ENCODE measurements around the gene GPC6.

Gene GPC6

GRCh38 chr13:93881411-93881810 is 654.8 kb downstream of the GPC6 start:
- DNase-seq (ENCODE audit: low read depth): no peak
- no peak overlapping the region for H3K4me3 ChIP-seq (ENCODE audit: low read depth, low read length)
- TF ChIP-seq MYC (IDR thresholded peaks at IDR 0.05; ENCODE audit: low read depth, low read length): no peak
- no peak for TF ChIP-seq CTCF (IDR thresholded peaks at IDR 0.05; ENCODE audit: low read depth, low read length)
- TF ChIP-seq MAX (IDR thresholded peaks at IDR 0.05; ENCODE audit: low read depth, low read length): no peak
- TF ChIP-seq POLR2A (IDR thresholded peaks at IDR 0.05; ENCODE audit: extremely low read depth, insufficient read length): no peak

GRCh38 chr13:93882086-93882651 is 655.6 kb downstream of the GPC6 start:
- no peak for DNase-seq (ENCODE audit: low read depth)
- no peak overlapping the region for H3K4me3 ChIP-seq (ENCODE audit: low read depth, low read length)
- no peak for TF ChIP-seq MAX (IDR thresholded peaks at IDR 0.05; ENCODE audit: low read depth, low read length)
- TF ChIP-seq CTCF (IDR thresholded peaks at IDR 0.05; ENCODE audit: low read depth, low read length): no peak
- no peak for TF ChIP-seq POLR2A (IDR thresholded peaks at IDR 0.05; ENCODE audit: extremely low read depth, insufficient read length)
- TF ChIP-seq MYC (IDR thresholded peaks at IDR 0.05; ENCODE audit: low read depth, low read length): no peak

GRCh38 chr13:93889430-93889951 is 662.9 kb downstream of the GPC6 start:
- TF ChIP-seq CTCF (IDR thresholded peaks at IDR 0.05; ENCODE audit: low read depth, low read length) (no peak), POLR2A (IDR thresholded peaks at IDR 0.05; ENCODE audit: extremely low read depth, insufficient read length) (no peak)
- DNase-seq (ENCODE audit: low read depth): no peak
- H3K4me3 ChIP-seq (ENCODE audit: low read depth, low read length): no peak overlapping the region

- TF ChIP-seq POLR2A (IDR thresholded peaks at IDR 0.05; ENCODE audit: extremely low read depth, insufficient read length): no peak
- TF ChIP-seq CTCF (IDR thresholded peaks at IDR 0.05; ENCODE audit: low read depth, low read length): no peak
- TF ChIP-seq MYC (IDR thresholded peaks at IDR 0.05; ENCODE audit: low read depth, low read length): no peak
- no peak for TF ChIP-seq MAX (IDR thresholded peaks at IDR 0.05; ENCODE audit: low read depth, low read length)
- no peak for DNase-seq (ENCODE audit: low read depth)
- no peak overlapping the region for H3K4me3 ChIP-seq (ENCODE audit: low read depth, low read length)
Measured at GRCh38 chr13:93899981-93900380, 673.4 kb downstream of the GPC6 start.

- DNase-seq (ENCODE audit: low read depth): no peak
- no peak overlapping the region for H3K4me3 ChIP-seq (ENCODE audit: low read depth, low read length)
- no peak for TF ChIP-seq POLR2A (IDR thresholded peaks at IDR 0.05; ENCODE audit: extremely low read depth, insufficient read length)
- no peak for TF ChIP-seq MYC (IDR thresholded peaks at IDR 0.05; ENCODE audit: low read depth, low read length)
- no peak for TF ChIP-seq MAX (IDR thresholded peaks at IDR 0.05; ENCODE audit: low read depth, low read length)
Measured at GRCh38 chr13:93900731-93901130, 674.1 kb downstream of the GPC6 start.

GRCh38 chr13:93903909-93904308 is 677.3 kb downstream of the GPC6 start:
- TF ChIP-seq POLR2A (IDR thresholded peaks at IDR 0.05; ENCODE audit: extremely low read depth, insufficient read length): no peak
- TF ChIP-seq MYC (IDR thresholded peaks at IDR 0.05; ENCODE audit: low read depth, low read length): no peak
- no peak for TF ChIP-seq CTCF (IDR thresholded peaks at IDR 0.05; ENCODE audit: low read depth, low read length)
- TF ChIP-seq MAX (IDR thresholded peaks at IDR 0.05; ENCODE audit: low read depth, low read length): no peak
- H3K4me3 ChIP-seq (ENCODE audit: low read depth, low read length): no peak overlapping the region
- DNase-seq (ENCODE audit: low read depth): no peak

Data from NB4 (cell line).